AG04450 (cell line): ENCODE data around the gene MTTP. TPM values are rescaled to one million over a fixed set of nuclear protein-coding genes. Genes with fewer than 3 reads are reported as not detected.

Experiments used
- CTCF ChIA-PET: fragments of 300-600, 350-600 bp; formaldehyde crosslinking; extraction: SDS; loops from one replicate; lab custom pipeline; 2022; ENCODE audit warnings: antibody characterized with exemption, inconsistent platforms; lab: Charles Lee
- POLR2A ChIA-PET: fragments of 350-600 bp; formaldehyde crosslinking; extraction: SDS; loops from one replicate; lab custom pipeline; 2021; ENCODE audit warnings: antibody characterized with exemption, inconsistent platforms; lab: Yijun Ruan, JAX
- DNase-seq: peaks from one replicate; pipeline ENCODE4 v3.0.0-alpha.2; 2011; ENCODE audit warnings: low read depth, low spot score
- H3K27ac ChIP-seq: one replicate; pipeline ENCODE4 v1.5.1; 2012; ENCODE audit warnings: low read depth, low read length, control low read depth
- H3K27me3 ChIP-seq: one replicate; pipeline ENCODE4 v1.6.0; 2012; ENCODE audit warnings: low read length; ENCODE audit not compliant: control insufficient read depth, insufficient read depth
- H3K4me3 ChIP-seq: 2 replicates; pipeline ENCODE4 v1.5.1; 2011; ENCODE audit warnings: mild to moderate bottlenecking, low read depth, low read length, control low read depth
- H3K9me3 ChIP-seq: 2 replicates; pipeline ENCODE4 v1.5.1; 2012; ENCODE audit warnings: low read length; ENCODE audit not compliant: control insufficient read depth, insufficient read depth
- polyA plus RNA-seq: library from polyadenylated mRNA; depleted of rRNA; stranded (reverse); fragments of >200 nt; gene quantifications from 2 replicates; pipeline ENCODE4 v1.2.3, GENCODE V29; 2011
- TF ChIP-seq, protein P1 (sequence below): IDR thresholded peaks from 2 replicates; pipeline ENCODE4 v1.5.1; 2011; ENCODE audit warnings: low read depth, low read length, control low read depth, inconsistent platforms

The MTTP gene
- polyA plus RNA-seq, 1 experiment = 0.02 TPM

DNA sequence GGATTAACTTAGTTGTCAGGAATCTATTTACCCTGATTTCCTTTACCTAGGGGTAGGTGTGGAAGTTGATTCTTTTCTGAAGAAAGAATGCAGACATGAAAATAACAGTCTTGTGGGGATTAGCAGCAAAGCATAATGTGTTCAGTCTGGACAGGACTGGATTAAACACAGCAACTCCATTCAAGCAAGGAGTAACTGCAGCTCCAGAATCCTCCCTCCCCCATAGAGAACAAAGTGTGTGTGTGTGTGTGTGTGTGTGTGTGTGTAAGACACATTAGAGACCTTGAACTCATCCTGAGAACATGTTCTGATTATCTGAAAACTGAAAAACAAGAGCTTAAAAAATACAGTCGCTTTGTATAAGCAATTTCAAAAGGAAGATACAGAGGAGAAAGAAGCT is 73.7 kb downstream of the MTTP start:
- ChIA-PET CTCF (interaction anchor here (1.2 kb wide), 1 partner anchor 445 kb away, joined by 3 read pairs; no protein-coding TSS in a partner anchor), POLR2A (no interaction called here)
- Histone ChIP-seq H3K4me3 (no peak overlapping the region), H3K27ac (no peak overlapping the region), H3K9me3 (peaks cover 17% of the 10 kb centered on the region; the same call in 1 of the 2 replicates), H3K27me3 (no peaks in the 10 kb centered on the region)
- DNase-seq = no peak
- TF ChIP-seq, protein P1, sequence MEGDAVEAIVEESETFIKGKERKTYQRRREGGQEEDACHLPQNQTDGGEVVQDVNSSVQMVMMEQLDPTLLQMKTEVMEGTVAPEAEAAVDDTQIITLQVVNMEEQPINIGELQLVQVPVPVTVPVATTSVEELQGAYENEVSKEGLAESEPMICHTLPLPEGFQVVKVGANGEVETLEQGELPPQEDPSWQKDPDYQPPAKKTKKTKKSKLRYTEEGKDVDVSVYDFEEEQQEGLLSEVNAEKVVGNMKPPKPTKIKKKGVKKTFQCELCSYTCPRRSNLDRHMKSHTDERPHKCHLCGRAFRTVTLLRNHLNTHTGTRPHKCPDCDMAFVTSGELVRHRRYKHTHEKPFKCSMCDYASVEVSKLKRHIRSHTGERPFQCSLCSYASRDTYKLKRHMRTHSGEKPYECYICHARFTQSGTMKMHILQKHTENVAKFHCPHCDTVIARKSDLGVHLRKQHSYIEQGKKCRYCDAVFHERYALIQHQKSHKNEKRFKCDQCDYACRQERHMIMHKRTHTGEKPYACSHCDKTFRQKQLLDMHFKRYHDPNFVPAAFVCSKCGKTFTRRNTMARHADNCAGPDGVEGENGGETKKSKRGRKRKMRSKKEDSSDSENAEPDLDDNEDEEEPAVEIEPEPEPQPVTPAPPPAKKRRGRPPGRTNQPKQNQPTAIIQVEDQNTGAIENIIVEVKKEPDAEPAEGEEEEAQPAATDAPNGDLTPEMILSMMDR = no peak

DNA sequence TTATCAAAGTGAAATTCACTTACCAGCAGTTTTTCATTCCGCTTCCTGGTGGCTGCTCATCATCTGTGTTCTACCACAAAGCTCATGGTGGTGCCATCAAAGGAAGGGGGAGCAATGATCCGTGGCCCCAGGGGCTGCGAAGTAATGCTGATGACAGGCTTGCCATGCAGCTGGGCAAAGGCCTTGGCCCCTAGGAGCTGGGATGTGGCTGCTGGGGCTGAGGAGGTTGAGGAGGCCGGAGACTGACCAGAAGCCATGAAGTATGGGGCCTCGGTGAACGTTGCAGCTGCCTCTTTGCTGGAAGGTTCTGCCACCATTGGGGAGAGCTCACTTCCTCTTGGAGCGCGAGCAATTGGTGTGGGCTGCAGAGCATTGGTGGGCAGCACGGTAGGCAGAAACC is 74.6 kb downstream of the MTTP start:
- DNase-seq = no peak
- TF ChIP-seq, protein P1 = no peak
- ChIA-PET POLR2A (no interaction called here), CTCF (interaction anchor here (1.2 kb wide), 1 partner anchor 444 kb away, joined by 3 read pairs; no protein-coding TSS in a partner anchor)
- H3K27ac ChIP-seq = no peak overlapping the region
- no peak overlapping the region for H3K4me3 ChIP-seq
- peaks cover 21% of the 10 kb centered on the region; the same call in 1 of the 2 replicates for H3K9me3 ChIP-seq
- no peaks in the 10 kb centered on the region for H3K27me3 ChIP-seq

- Histone ChIP-seq H3K4me3 (no peak overlapping the region), H3K9me3 (peaks cover 23% of the 10 kb centered on the region; the same call in 1 of the 2 replicates), H3K27me3 (no peaks in the 10 kb centered on the region), H3K27ac (no peak overlapping the region)
- TF ChIP-seq, protein P1 = no peak
- DNase-seq = no peak
- ChIA-PET POLR2A (no interaction called here), CTCF (no interaction called here)
These were observed 75.2 kb downstream of the MTTP start for GRCh38 chr4:99649778-99650177.

GRCh38 chr4:99651016-99651769 is 76.6 kb downstream of the MTTP start:
- H3K27ac ChIP-seq = no peak overlapping the region
- ChIA-PET POLR2A (no interaction called here), CTCF (no interaction called here)
- H3K9me3 ChIP-seq = peaks cover 23% of the 10 kb centered on the region; the same call in 1 of the 2 replicates
- H3K4me3 ChIP-seq = no peak overlapping the region
- no peaks in the 10 kb centered on the region for H3K27me3 ChIP-seq
- TF ChIP-seq, protein P1 = no peak
- no peak for DNase-seq

DNA sequence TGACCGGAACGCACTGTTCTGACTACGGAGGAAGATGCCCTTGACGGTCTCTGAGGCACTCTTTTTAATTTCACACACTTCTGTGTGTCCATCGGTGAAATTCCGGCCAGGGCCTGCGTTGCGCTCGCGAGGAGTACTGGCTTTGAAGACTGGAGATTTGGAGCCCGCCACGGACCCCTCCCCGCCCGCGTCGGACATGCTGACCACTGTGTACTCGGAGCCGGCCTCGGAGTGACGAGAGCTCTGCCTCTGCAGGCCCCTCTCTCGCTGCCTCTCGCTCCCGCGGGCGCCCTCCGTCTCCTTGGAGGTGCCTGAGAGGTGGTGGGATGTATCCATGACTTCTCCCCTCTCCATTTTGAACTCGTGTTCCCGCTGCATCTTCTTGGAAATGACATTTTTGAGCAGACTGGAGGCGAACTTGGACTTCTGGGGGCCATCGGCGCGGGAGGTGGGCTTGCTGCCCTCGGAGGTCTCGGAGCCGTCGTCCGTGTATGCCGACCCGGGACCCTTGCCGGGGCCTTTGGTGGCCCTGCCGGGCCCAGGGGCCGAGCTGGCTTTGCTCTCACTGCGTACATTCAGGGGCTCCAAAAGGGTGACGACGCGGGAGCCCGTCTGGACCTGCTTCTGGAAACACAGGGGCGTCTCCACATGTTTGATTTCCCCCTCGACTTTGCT is 77.3 kb downstream of the MTTP start:
- H3K9me3 ChIP-seq = peaks cover 23% of the 10 kb centered on the region; the same call in 1 of the 2 replicates
- H3K4me3 ChIP-seq = no peak overlapping the region
- no peak for DNase-seq
- TF ChIP-seq, protein P1 = no peak
- H3K27ac ChIP-seq = no peak overlapping the region
- H3K27me3 ChIP-seq = no peaks in the 10 kb centered on the region
- CTCF ChIA-PET = no interaction called here
- POLR2A ChIA-PET = no interaction called here
